Daoy (cell line): ENCODE data around the gene TBC1D21. TPM values are rescaled to one million over a fixed set of nuclear protein-coding genes. Genes with fewer than 3 reads are reported as not detected.

Experiments used
- DNase-seq: peaks from one replicate; pipeline ENCODE4 v3.0.0-alpha.2; 2015; ENCODE audit warnings: low read depth
- total RNA-seq: library from RNA; depleted of rRNA; stranded (reverse); fragments of >200 nt; shearing (Covaris generic); gene quantifications from 2 replicates; pipeline ENCODE4 v1.2.3, GENCODE V29; 2014

Gene TBC1D21
- total RNA-seq, 1 experiment from 2014 or later = not detected

DNA sequence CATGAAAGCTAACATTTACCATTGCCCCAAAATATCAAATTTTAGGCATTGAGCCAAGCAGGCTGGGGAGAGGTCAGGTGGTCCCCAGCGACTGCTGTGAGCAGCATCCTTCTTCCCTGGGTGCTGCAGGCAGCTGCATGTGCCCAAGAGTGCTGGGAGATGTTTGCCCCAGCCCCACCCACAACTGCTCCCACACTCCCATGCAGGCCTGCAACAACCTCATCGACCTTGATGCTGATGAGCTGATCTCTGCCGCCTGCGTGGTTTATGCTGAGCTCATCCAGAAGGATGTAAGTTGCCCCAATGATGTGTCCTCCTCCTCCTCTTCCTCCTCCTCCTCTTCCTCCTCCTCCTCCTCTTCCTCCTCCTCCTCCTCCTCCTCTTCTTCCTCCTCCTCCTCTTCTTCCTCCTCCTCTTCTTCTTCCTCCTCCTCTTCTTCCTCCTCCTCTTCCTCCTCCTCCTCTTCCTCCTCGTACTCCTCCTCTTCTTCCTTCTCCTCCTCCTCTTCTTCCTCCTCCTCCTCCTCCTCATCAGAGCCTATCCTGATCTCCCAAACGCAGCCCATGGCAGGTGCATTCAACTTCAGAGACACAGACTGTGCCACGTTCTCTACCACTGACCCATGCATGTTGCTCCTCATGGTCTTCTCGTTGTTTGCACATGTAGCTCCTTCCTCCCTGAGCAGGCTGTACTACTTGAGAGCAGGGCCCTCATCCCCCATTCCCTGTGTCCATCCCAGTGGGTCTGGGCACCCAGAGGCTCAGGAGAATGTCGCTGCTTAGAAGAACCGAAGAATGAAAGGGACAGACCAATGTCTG is 15.1 kb downstream of the TBC1D21 start:
- no peak for DNase-seq

GRCh38 chr15:73889053-73889761 is 15.8 kb downstream of the TBC1D21 start:
- DNase-seq = no peak

DNA sequence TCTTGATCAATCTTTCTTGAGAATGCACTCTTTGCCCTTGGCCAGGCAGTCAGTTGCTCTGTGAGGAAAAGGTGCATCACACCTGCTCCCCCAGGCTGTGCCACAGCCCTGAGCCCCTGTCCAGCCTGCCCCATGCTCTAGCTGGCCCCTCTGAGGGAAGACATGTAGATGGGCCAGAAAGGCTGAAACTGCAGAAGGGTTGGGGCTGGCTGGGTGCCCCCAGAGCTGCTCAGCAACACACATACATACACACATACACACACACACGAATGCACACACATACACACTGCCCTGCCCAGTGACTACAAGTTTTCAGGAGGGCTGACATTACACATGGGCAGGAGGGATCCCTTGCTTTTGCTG is 16.4 kb downstream of the TBC1D21 start:
- DNase-seq = no peak

DNA sequence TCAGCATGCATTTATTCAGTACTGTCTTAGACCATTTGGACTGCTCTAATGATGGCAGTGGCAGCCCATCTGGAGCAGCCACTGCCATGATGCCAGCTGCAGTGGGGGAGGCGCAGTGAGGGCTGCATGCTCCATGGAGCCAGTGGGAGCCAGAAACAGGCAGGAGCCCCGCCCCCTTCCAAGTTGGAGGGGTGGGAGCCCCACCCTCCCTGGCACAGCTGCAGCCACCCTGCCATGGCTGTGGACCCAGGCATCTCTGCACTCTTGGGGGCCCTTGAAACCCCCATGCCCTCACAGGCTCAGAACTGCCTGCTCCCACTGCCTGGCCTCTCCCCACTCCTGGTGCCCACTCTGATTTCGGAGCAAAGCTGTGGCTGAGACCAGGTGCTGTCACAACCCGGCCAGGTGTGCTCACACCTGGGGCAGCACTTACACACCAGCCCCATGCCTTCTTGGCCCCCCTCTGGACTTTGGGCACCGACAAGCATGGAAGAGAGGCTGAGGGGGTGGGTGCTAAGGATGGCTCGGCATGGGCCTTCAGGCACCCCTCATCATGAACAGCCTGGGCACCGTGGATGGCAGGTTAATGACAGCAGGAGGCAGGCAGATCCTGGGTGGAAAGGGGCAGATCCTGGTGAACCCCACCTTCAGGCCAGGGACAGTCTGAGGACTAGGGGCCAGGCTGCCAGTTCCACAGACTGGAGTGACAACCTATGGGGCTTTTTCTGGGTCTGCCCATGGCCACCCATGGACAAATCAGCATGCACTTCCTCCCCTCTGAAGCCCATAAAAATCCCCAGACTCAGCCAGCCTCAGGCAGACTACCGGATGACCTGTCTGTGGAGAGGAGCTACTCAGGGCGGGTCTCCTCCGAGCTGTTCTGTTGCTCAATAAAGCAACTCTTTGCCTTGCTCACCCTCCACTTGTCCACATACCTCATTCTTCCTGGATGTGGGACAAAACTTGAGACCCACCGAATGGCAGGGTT is 18.3 kb downstream of the TBC1D21 start:
- no peak for DNase-seq

DNA sequence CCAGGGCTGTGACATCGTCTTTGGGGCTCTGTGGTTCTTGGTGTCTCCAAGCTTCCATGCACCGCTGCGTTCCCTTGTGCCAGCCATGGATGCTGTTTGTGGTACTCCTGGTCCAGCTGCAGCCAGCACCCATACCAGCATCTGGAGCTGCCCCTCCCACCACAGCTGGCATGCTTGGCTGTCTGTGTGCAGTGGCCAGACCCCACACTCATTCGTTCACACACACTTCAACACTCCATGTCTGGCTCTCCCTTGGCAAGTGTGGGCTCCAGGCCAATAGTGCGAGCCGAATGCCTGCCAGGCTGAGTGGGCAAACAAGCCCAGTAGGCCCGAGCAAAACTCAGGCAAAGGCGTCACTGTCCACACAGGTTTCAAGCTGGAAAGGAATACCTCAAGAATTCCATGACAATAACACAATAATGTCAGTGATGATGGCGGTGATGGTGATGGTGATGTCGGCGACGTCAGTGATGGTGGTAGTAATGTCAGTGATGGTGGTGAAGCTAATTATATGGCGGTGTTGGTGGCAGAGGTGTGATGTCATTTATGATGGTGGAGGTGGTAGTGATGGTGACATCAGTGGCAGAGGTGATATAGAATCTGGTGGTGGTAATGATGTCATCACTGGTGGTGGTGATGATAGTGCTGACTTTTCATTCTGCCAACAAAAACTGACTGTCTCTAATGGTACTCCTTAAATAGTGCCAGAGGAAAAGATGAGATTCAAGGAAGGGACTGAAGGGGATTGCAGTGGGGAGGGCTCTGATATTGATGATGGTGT is 19.3 kb downstream of the TBC1D21 start:
- no peak for DNase-seq

GRCh38 chr15:73894133-73894814 is 20.9 kb downstream of the TBC1D21 start:
- no peak for DNase-seq

- DNase-seq = peak; percentile 83
Measured at GRCh38 chr15:73897441-73898261, 24.3 kb downstream of the TBC1D21 start.

DNA sequence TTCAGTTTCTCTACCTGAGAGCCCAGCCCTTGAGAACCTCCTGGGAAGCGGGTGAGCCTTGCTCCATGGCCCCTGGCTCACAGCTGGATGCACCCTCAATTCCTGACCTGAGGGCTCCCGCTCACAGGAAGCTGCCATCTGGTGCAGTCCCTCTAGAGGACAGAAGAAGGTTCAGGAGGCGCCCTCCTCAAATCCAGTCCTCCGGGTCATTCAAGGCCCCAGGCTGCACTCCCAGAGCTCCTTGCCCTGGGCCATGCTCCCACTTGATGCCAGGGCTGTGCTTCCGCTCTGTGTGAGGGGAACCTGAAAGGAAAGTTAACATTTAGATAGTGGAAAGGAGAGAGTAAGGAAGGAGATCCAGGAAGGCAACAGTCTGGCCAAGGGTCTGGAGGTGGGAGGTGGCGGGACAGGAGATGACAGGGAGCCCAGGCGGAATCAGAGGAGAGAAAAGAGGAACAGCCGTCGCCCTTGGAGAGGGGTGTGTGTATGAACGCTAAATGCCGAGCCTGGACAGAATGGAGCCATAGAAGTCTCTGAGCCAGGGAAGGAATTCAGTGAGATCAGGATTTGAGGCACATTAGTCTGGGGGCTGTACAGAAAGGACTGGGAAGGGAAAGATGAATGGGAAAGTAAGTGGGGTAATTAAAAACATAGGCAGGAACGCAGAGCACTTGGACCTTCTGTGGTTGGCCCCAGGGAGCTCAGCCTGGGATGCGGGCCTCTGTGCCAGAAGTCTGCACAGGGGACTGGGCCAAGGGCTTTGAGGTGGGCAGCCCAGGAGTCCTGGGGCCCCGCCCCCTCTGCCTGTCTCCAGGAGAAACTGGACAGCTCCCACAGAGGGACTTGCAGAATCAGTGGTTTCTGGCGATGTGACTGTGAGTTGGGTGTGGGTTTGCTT is 26.1 kb downstream of the TBC1D21 start:
- DNase-seq = no peak

DNA sequence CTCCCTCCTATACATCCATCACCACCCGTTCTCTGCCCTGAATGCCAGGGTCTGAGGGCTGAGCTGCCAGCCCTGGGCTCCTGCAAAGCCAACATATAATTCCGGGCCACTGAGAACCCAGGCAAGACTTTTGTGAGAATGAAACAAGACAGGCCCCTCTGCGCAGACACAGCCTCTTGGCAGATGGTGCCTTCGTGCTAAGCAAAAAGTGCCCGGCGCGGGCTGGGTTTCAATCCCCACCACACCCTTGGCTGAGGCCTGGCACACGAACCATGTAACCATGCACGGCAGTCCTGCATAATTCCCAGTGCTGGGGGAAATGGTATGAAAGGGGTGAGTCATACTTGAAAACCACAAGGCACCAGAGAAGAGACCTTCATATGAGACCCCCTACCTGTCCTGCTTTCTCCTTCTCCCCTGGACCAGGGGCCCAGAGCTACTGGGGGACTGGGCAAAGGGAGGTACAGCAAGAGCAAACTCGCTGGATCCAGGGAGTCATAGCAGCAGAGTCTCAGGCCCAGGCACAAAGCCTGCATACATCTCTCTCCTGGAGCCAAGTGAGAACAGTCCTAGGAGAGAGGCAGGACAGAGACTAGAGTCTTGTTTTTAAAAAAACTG is 26.8 kb downstream of the TBC1D21 start:
- peak; percentile 80 for DNase-seq

DNA sequence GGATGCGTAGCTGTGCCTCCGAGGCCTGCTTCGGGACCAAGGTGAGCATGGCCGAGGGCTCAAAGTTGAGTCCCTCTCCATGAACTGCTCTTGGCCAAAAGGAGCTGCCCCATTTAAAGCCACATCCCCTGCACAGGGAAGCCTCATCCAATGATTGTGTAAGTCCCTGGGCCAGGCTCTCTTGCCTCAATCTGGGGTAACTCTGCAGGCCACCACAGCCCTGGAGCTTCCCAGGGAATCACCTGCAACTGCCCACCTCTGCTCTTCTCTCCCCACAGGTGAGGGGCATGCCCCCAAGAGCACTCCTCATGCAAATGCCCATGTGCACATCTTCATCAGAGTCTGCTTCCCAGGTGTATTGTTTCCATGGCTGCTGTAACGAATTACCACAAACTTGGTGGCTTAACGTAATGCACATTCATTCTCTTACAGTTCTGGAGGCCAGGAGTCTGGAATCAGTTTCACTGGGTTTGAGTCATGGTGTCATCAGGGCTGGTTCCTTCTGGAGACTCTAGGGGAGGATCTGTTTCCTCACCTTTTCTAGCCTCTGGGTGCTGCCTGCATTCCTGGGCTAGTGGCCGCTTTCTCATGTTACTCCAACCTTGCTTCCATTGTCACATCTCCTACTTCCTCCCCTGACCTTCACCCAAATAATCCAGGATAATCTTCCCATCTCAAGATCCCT is 27.9 kb downstream of the TBC1D21 start:
- no peak for DNase-seq

DNA sequence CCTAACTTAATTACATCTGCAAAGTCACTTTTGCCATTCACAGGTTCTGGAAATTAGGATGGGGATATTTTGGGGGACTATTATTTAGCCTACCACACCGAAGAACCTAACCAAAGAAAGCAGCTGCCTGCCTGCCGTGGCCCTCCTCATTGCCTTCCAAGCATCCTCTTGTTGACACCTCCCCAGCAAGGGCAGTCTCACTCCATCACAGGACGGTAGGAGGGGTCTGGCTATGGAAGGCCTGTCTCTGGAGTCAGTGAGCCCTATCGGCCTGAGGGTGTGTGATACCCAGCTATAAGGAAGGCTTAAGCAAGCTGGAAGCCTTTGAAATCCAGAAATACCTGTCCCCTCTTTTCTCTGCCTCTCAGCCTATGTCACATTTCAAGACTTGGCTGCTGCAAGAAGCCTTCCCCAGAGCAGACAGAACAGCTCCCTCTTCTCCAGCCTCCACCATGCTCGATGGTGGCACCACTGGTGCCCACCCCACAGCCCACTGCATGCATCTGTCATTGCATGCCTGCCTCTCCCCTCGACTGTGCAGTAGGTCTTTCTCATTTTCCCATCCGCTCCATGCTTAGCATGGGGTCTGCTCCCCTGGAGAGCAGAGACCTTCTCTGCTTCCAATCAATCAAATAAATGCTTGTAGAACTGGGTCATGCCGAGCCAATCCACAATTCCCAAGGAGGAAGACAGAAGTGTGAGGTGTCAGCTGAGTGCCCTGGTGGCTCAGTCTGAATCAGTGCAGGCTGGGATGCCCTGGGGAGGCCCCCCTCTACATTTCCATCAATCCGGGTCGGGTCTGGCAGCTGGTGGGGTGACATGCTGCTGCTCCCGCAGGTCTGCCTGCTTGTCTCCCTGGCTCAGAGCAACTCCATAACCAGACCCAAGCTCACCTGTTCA is 29.0 kb downstream of the TBC1D21 start:
- DNase-seq = no peak

GRCh38 chr15:73904026-73904815 is 30.9 kb downstream of the TBC1D21 start:
- no peak for DNase-seq

DNA sequence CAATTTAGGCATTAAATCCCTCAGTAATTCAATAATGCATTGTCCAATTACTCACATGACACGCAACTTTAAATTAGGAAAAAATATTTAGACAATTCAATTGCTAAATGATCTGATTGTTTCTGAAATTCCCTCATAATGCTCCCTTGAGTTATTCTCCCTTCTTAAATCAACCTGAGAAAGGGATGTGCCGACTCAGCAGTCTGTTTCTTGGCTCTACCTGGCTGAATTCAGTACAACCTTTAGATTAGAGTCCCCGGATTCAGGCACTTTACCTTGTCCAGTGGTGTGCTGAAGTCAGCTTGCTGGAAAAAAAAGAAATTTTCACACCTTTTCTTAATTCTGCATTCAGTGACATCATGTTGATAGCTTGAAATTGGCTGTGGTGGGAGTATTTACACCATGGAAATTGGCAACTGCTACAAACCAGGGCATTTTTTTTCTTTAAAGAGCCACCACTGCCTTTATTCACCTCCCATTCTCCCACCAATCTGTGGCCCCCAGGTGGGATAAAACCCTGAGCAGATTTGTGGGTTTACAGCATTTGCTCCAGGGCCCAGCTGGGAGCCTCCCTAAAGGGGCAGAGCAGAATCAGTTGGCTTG is 32.0 kb downstream of the TBC1D21 start:
- DNase-seq = no peak

DNA sequence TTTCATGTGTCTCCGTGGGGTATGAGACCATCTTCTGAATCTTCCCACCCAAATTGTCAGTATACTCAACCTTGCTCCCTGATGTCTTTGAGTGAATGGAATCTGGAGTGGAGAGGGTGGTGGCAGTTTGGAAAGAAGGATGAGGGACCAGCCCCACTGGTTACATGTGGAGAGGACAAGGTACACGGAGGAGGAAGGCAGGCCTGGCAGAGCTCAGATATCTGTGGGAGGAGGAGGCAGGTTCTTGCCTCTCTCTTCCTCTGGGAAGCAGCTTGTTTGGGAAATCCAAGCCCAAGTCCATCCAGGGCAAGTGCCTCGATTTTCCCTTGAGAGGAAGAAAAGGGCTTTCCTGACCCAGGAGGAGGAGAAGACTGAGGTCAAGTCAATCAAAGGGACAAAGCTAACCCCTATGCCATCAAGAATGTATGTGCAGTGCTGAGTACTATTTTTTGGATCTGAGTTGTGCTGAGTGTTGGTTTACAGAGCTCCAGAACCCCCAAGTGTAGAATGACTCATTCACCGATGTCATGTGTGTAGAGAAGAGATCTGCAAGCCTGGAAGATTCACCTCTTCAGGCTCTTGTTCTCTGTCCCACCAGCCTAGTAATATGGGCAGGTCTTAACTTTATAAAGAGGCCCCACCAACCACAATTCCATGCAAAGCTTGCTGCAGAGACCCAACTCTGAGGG is 33.1 kb downstream of the TBC1D21 start:
- DNase-seq = no peak

DNA sequence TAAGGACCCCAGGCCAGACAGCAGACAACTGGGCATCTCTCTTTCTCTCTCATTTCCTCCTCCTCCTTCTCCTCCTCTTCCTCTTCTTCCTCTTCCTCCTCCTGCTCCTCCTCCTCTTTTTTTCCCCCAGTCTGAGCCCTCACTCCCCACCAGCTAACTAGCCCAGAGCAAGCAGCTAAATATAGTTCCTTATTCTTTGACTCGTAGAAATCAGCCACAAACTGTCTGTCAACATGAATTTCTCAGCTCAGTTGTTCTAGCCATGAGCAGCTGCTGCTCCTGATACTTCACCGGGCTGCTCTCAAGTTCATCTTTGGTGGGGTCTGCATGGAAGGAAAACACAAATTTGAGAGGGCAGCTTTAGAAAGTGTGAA is 33.7 kb downstream of the TBC1D21 start:
- no peak for DNase-seq
